Endothelial cell of umbilical vein (primary cell): ENCODE results near the gene RAB24.

ENCODE experiments used
- CTCF ChIP-seq, 2 donors: IDR thresholded peaks; 1 replicate in 1 of 2; 2 replicates in 1 of 2; pipeline ENCODE4 v1.5.1; 2011; ENCODE audit warnings: low read length in 2 of 2, mild to moderate bottlenecking in 2 of 2, moderate library complexity in 2 of 2, control low read depth in 1 of 2, inconsistent platforms in 1 of 2, low read depth in 1 of 2; ENCODE audit not compliant: insufficient read depth in 1 of 2; ENCODE audit errors: extremely low read depth in 1 of 2
- EZH2 ChIP-seq: IDR thresholded peaks from 2 replicates; pipeline ENCODE4 v1.6.1; 2012; ENCODE audit warnings: borderline replicate concordance, low read depth, mild to moderate bottlenecking, moderate library complexity, low read length, inconsistent platforms; ENCODE audit not compliant: severe bottlenecking
- FOS ChIP-seq: IDR thresholded peaks from 2 replicates; pipeline ENCODE4 v1.6.1; 2011; ENCODE audit warnings: mild to moderate bottlenecking, low read length, moderate library complexity, borderline replicate concordance; ENCODE audit not compliant: insufficient read depth
- JUN ChIP-seq: IDR thresholded peaks from 2 replicates; pipeline ENCODE4 v1.6.1; 2011; ENCODE audit warnings: borderline replicate concordance, low read depth; ENCODE audit not compliant: insufficient read length, insufficient read depth
- MYC ChIP-seq: IDR thresholded peaks from one replicate; pipeline ENCODE4 v1.6.1; 2011; ENCODE audit warnings: mild to moderate bottlenecking, low read depth, low read length
- POLR2A ChIP-seq: IDR thresholded peaks from 2 replicates; pipeline ENCODE4 v1.6.1; 2012; ENCODE audit warnings: low read depth, mild to moderate bottlenecking, control low read depth, low read length
- POLR2AphosphoS5 ChIP-seq: IDR thresholded peaks from 2 replicates; pipeline ENCODE4 v1.6.1; 2012; ENCODE audit warnings: low read depth, mild to moderate bottlenecking, control low read depth, low read length, moderate library complexity; ENCODE audit not compliant: insufficient read depth

GRCh38 chr5:177304392-177305119 is 1.0 kb upstream of the RAB24 start:
- TF ChIP-seq POLR2A, result no peak
- TF ChIP-seq JUN, result no peak
- TF ChIP-seq CTCF (IDR thresholded peaks at IDR 0.05; ENCODE audit: extremely low read depth in 1 of 2, insufficient read depth in 1 of 2, low read depth in 1 of 2, low read length in 2 of 2), result no peak
- TF ChIP-seq POLR2AphosphoS5, result no peak
- TF ChIP-seq FOS, result no peak
- no peak for TF ChIP-seq EZH2
- no peak for TF ChIP-seq MYC
